OCI-LY1 (cell line): ENCODE measurements around the gene CLEC12A.

ENCODE experiments used
- H2AFZ ChIP-seq: fragments of 200-600 bp; sonication (generic), shearing (Covaris generic); 2 replicates; pipeline ENCODE4 v1.6.0; 2014; ENCODE audit warnings: antibody characterized with exemption, mild to moderate bottlenecking, low read length
- H3F3A ChIP-seq: fragments of 200-600 bp; sonication (generic), shearing (Covaris generic); 2 replicates; pipeline ENCODE4 v1.6.0; 2014; ENCODE audit warnings: mild to moderate bottlenecking, antibody characterized with exemption, low read length, moderate library complexity; ENCODE audit not compliant: insufficient read depth
- H3K27ac ChIP-seq: fragments of 200-600 bp; sonication (generic); 2 replicates; pipeline ENCODE4 v1.5.1; 2014; ENCODE audit warnings: low read length, mixed run types, mild to moderate bottlenecking, low read depth; ENCODE audit not compliant: poor library complexity, severe bottlenecking
- H3K27me3 ChIP-seq: fragments of 200-600 bp; sonication (generic); 2 replicates; pipeline ENCODE4 v1.6.0; 2014; ENCODE audit warnings: antibody characterized with exemption, mild to moderate bottlenecking, low read length, moderate library complexity; ENCODE audit not compliant: insufficient read depth
- H3K36me3 ChIP-seq: fragments of 200-600 bp; sonication (generic); 2 replicates; pipeline ENCODE4 v1.6.1; 2014; ENCODE audit warnings: mild to moderate bottlenecking, antibody characterized with exemption, low read length, moderate library complexity, mixed read lengths; ENCODE audit not compliant: insufficient read depth
- H3K4me1 ChIP-seq: fragments of 200-600 bp; sonication (generic); 2 replicates; pipeline ENCODE4 v1.5.1; 2014; ENCODE audit warnings: mild to moderate bottlenecking, low read length, moderate library complexity; ENCODE audit not compliant: insufficient read depth, severe bottlenecking
- H3K4me2 ChIP-seq: fragments of 200-600 bp; sonication (generic), shearing (Covaris generic); 2 replicates; pipeline ENCODE4 v1.6.1; 2014; ENCODE audit warnings: low read length
- H3K4me3 ChIP-seq: fragments of 200-600 bp; sonication (generic); 2 replicates; pipeline ENCODE4 v1.5.1; 2014; ENCODE audit warnings: low read length, low read depth, mild to moderate bottlenecking, mixed read lengths; ENCODE audit not compliant: poor library complexity, severe bottlenecking
- H3K79me2 ChIP-seq: fragments of 200-600 bp; shearing (Covaris generic); 2 replicates; pipeline ENCODE4 v1.6.1; 2016; ENCODE audit warnings: mixed run types, low read length, mixed read lengths; ENCODE audit not compliant: insufficient read depth
- H3K9ac ChIP-seq: fragments of 200-600 bp; sonication (generic), shearing (Covaris generic); 2 replicates; pipeline ENCODE4 v1.6.1; 2014; ENCODE audit warnings: mild to moderate bottlenecking, low read length, mixed read lengths
- H3K9me2 ChIP-seq: fragments of 200-600 bp; sonication (generic), shearing (Covaris generic); 2 replicates; pipeline ENCODE4 v1.6.1; 2014; ENCODE audit warnings: low read depth, mild to moderate bottlenecking, low read length, mixed read lengths
- H3K9me3 ChIP-seq: fragments of 200-600 bp; shearing (Covaris generic); 2 replicates; pipeline ENCODE4 v1.6.1; 2014; ENCODE audit warnings: low read length, mixed read lengths
- H4K20me1 ChIP-seq: fragments of 200-600 bp; sonication (generic), shearing (Covaris generic); 2 replicates; pipeline ENCODE4 v1.6.0; 2016; ENCODE audit warnings: mild to moderate bottlenecking, low read length; ENCODE audit not compliant: insufficient read depth
- EZH2 ChIP-seq: fragments of 200-600 bp; sonication (generic), shearing (Covaris generic); IDR thresholded peaks from 2 replicates; pipeline ENCODE4 v1.8.0; 2017; ENCODE audit warnings: borderline replicate concordance, mixed run types, mild to moderate bottlenecking, antibody characterized with exemption, low read length, moderate library complexity, mixed read lengths
- TF ChIP-seq, protein P1 (sequence below): fragments of 200-600 bp; sonication (generic), shearing (Covaris generic); IDR thresholded peaks from 2 replicates; pipeline ENCODE4 v1.5.1; 2017; ENCODE audit warnings: mild to moderate bottlenecking, antibody characterized with exemption, low read length, moderate library complexity, mixed read lengths

CLEC12A gene

GRCh38 chr12:10001171-10001776 lies 30.1 kb downstream of the CLEC12A start:
- H3K9me2 ChIP-seq = no peaks in the 10 kb centered on the region
- H2AFZ ChIP-seq = no peak overlapping the region
- no peaks in the 10 kb centered on the region for H4K20me1 ChIP-seq
- H3K4me1 ChIP-seq = no peaks in the 10 kb centered on the region
- H3K79me2 ChIP-seq = no peaks in the 10 kb centered on the region
- H3K4me3 ChIP-seq = no peak overlapping the region
- H3K9me3 ChIP-seq = no peaks in the 10 kb centered on the region
- no peak overlapping the region for H3K4me2 ChIP-seq
- H3F3A ChIP-seq = no peaks in the 10 kb centered on the region
- no peaks in the 10 kb centered on the region for H3K36me3 ChIP-seq
- TF ChIP-seq EZH2 = no peak
- TF ChIP-seq, protein P1, sequence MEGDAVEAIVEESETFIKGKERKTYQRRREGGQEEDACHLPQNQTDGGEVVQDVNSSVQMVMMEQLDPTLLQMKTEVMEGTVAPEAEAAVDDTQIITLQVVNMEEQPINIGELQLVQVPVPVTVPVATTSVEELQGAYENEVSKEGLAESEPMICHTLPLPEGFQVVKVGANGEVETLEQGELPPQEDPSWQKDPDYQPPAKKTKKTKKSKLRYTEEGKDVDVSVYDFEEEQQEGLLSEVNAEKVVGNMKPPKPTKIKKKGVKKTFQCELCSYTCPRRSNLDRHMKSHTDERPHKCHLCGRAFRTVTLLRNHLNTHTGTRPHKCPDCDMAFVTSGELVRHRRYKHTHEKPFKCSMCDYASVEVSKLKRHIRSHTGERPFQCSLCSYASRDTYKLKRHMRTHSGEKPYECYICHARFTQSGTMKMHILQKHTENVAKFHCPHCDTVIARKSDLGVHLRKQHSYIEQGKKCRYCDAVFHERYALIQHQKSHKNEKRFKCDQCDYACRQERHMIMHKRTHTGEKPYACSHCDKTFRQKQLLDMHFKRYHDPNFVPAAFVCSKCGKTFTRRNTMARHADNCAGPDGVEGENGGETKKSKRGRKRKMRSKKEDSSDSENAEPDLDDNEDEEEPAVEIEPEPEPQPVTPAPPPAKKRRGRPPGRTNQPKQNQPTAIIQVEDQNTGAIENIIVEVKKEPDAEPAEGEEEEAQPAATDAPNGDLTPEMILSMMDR = no peak
- H3K27me3 ChIP-seq = no peaks in the 10 kb centered on the region
- H3K9ac ChIP-seq = no peak overlapping the region
- H3K27ac ChIP-seq = no peak overlapping the region

DNA sequence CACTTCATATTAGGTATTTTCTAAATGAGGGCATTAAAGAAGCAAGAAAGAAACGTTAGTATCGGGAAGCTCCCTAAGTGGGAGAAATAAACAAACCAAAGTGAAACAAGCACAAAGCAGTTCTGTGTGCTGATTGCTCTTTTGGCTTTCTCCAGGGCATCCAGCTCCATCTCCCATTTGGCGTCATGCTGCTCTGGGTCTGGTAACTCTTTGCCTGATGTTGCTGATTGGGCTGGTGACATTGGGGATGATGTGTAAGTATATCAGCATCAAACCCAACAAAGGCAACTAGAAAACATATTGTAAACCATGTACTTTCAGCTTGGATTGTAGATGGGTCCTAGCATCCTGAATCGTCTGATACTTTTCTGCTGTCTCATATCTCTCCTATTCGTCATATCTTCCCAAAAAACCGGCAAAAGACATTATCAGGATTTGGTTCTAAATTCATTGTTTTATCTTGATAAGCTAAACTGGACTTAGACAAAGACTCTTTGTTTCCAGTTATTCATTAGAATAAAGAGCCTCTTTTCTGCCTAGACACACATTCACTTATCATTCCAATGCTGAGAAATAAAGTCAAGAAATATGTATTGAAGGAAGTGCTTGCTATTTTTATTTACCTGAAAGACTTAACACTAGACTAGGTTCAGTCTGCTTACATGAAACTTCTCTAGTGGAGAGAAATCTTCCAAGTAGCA lies 41.6 kb downstream of the CLEC12A start:
- no peak overlapping the region for H3K9ac ChIP-seq
- H3K4me2 ChIP-seq = no peak overlapping the region
- no peak overlapping the region for H3K27ac ChIP-seq
- H3F3A ChIP-seq = no peaks in the 10 kb centered on the region
- H3K79me2 ChIP-seq = no peaks in the 10 kb centered on the region
- H3K4me1 ChIP-seq = no peaks in the 10 kb centered on the region
- H3K27me3 ChIP-seq = no peaks in the 10 kb centered on the region
- no peaks in the 10 kb centered on the region for H4K20me1 ChIP-seq
- H3K4me3 ChIP-seq = no peak overlapping the region
- no peaks in the 10 kb centered on the region for H3K9me2 ChIP-seq
- no peak overlapping the region for H2AFZ ChIP-seq
- TF ChIP-seq, protein P1 = no peak
- TF ChIP-seq EZH2 = no peak
- H3K9me3 ChIP-seq = no peaks in the 10 kb centered on the region
- H3K36me3 ChIP-seq = no peaks in the 10 kb centered on the region

DNA sequence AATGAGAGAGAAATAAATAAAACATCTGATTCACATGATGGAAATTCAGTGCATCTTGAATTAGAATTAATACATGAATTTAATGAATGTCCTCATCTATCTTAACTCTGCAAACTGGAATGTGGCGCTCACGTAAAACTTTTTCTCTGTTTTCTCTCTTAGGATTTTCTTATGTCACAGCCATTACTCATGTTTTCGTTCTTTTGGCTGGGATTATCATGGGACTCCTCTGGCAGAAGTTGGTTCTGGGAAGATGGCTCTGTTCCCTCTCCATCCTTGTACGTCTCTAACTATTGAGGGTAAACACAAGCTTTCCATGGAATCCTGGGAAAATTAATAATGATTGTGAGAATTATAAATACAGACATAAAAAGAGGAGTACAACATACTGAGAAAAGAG lies 44.2 kb downstream of the CLEC12A start:
- Histone ChIP-seq H2AFZ (no peak overlapping the region), H3K4me3 (no peak overlapping the region), H3K27ac (no peak overlapping the region), H3K27me3 (no peaks in the 10 kb centered on the region), H4K20me1 (no peaks in the 10 kb centered on the region), H3K4me1 (no peaks in the 10 kb centered on the region), H3K79me2 (no peaks in the 10 kb centered on the region), H3K4me2 (no peak overlapping the region), H3K9me3 (no peaks in the 10 kb centered on the region), H3F3A (no peaks in the 10 kb centered on the region), H3K36me3 (no peaks in the 10 kb centered on the region), H3K9ac (no peak overlapping the region), H3K9me2 (no peaks in the 10 kb centered on the region)
- TF ChIP-seq, protein P1 = no peak
- no peak for TF ChIP-seq EZH2
